GM12892 (cell line): ENCODE results near the gene SLC4A8.

Experiments
- POLR2A ChIP-seq: IDR thresholded peaks from 2 replicates; pipeline ENCODE4 v1.6.1; 2011; ENCODE audit warnings: low read depth, low read length, control low read depth
- TAF1 ChIP-seq: IDR thresholded peaks from 2 replicates; pipeline ENCODE4 v1.6.1; 2011; ENCODE audit warnings: low read depth, mild to moderate bottlenecking, control low read depth, low read length, borderline replicate concordance

DNA sequence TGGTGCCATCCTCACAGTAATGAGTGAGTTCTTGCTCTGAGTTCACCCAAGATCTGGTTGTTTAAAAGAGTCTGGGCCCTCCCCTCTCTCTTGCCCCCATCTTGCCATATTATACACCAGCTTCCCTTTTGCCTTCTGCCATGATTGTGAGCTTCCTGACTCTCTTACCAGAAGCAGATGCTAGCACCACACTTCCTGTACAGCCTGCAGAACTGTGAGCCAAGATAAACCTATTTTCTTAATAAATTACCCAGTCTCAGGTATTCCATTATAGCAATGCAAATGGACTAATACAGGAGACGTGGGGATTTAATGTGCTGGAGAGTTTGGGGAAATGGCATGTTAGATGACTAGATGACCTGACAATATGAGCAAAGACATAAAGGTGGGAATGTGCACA lies 12.8 kb downstream of the SLC4A8 start:
- no peak for TF ChIP-seq TAF1
- no peak for TF ChIP-seq POLR2A
